HG03103 (cell line): ENCODE measurements around the gene NAV2.

Experiments
- ATAC-seq: cut with Tn5 transposase; IDR thresholded peaks from one replicate; pipeline ENCODE4 v1.9.1; 2021; ENCODE audit warnings: low read depth; ENCODE audit not compliant: unreplicated experiment

NAV2 gene

DNA sequence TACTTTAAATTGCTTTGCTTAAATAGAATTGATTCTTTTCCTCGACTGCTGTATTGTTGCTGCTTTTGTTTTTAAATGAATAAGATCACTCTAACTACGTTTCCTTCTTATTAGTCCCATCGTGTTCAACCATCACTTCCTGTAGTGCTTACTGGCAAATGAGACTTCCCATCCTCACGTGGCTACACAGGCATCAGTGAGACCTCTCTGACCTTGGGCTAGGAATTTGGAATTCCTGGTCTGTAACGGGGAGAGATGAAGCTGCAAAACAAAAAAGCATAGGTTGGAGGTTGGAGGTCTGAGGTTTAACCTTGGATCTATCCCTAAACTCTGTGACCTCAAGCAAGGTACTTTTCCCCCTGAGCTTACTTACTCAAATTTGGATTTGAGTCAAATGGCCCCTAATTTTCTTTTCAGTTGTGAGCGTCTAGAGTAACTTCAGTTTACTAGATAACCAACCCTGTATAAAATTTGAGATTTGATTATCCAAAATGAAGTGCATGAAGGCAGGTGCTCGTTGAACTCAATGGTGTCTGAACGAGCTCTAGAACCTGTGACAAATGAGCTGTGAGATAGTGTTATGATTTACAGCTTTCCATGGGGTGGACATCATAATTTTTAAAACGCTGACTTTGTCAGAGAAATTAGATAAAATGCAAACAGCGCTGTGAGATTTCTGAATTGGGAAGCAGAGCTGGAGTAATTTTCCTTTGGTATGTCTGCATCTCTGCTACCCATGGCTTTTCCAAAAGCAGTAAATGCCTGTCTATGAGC, 296.4 kb downstream of the NAV2 start:
- no peak for ATAC-seq

DNA sequence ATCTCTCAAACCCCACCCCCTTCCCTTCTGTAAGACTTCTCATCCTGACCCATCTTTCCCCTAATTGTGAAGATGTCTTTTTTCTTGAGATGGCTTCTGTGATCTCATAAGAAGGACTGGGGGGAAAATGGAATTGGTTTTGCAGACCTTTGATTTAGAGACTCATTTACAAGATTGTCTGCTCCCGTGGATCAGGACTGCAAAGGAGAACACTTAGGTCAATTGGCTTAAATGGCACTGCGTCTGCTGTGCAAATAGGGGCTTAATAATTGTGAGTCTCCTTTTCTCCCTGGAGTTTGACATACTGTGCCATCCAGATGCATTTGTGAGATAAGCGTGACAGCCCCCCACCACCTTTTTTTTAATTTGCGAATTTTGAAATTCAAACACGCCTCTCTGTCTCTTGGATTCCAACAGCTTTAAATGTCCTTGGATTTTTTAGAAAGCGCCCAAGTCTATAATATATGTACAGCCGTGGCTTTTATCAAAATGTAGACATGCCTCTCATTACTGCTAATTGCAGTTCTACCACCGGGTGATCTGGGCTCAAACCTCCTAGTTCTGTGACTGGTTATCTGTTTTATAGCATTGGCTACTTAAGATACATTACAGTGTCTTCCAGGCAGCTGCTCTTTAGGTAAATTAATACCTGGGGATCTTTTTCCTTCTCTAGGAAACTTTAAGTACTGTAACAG, 297.7 kb downstream of the NAV2 start:
- ATAC-seq, result no peak

DNA sequence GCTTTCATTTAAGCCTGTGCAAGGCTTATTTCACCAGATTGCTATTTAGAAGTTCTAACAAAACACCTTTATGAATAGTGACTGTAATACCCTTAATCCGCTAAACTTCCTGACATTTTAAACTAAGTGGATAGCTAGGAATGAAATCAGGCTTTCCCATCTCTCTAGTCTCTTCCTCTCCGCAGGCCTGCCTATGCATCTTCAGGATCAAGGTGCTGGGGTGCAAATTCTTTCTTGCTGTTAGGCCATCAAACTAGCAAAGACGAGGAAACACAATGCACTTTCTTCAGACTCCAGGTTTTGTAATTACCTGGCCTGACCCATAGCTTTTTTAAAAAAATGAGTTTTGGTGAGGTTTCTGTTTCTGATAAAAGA, 298.2 kb downstream of the NAV2 start:
- ATAC-seq, result no peak

DNA sequence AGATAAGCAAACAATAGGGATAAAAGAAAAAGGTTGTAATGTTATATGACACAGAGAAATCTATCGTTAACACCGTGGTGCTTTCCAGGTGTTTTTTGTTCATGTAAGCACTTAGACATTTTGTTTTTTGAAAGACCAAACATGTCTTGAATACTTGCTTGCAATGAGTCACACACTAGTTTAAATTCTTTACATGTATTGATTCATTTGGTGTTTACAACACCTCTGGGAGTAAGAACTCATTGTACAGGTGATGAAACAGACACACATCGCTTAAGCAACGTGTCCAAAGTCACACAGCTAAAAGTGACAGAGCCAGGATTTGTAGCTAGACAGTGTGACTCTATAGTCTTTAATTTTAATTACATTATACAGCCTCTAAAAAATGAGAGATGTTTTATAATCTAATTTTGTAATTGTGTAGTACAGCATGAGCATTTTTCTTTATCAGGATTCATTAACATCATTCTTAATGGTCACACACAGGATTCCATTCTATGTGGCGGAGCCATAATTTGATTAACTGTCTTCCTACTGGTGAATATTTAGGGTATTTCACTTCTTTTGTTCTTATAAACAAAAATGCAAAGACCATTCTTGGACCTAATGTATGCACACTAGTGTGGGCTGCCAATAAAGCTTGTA, 298.8 kb downstream of the NAV2 start:
- ATAC-seq, result no peak

DNA sequence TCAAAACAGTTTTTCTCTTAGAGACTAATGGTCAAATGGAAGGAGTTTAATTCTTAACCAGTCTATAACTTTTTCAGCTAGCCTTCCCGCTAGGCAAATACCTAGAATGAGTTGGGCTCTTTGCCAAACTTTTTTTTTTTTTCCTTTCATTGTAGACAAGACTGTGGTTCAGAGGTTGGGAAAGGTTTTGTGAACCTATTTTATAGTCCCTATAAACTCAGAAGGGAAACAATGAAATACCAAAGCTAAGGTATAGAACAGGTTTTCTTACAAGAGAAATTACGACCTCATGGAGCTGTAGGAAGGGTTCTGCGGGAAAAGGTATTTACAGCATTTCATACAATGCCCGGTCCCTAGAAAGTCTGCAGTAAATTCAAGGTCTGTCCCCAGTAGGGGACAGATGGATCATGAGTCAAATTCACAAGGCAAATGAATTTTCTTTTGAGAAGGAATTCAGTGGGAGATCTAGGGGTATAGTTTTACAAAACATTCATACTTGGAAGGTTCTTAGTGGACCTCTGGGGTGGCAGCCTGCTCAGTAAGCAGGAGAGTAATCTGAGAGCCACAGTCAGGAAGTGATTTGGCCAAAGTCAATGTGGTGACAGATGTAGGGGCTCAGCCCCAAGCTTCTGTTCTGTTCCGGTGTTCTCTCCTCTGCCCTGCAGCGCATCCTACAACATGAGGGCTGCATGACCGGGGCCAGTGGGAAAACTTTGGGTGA, 300.9 kb downstream of the NAV2 start:
- ATAC-seq, result no peak

DNA sequence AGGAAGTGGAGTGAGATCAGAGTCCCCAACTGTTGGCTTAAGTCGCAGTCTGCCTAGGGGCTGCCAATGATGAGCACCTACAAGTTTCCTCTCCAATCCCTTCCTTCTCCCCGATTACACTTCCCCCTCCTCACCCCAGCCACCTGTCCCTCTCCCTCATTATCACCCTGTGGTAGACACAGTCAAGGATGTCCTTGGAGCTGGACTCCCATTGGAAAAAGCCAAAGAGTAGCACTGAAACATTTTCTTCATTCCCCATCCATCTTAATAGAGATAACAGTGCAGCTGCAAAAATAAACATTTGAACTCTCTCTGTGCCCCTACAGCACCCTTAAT, 301.4 kb downstream of the NAV2 start:
- ATAC-seq, result no peak

DNA sequence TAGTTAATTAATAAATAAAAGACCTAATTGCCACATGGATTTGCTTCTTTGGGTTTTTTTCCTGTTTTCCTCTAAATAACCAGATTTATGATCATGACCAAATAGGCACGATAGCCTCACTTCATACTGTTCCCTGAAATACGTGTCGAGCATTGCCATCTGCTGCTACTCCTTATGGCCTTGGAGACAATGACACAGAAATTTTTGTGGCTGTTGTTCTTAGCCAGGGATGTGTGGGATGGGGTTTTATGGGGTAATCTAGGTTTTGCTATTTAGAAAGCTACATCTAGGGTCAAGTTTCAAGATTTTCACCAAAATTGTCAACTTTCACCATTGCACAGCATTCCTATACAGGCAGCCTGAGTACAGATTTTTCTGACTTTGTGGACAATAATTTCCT, 302.5 kb downstream of the NAV2 start:
- ATAC-seq, result no peak

DNA sequence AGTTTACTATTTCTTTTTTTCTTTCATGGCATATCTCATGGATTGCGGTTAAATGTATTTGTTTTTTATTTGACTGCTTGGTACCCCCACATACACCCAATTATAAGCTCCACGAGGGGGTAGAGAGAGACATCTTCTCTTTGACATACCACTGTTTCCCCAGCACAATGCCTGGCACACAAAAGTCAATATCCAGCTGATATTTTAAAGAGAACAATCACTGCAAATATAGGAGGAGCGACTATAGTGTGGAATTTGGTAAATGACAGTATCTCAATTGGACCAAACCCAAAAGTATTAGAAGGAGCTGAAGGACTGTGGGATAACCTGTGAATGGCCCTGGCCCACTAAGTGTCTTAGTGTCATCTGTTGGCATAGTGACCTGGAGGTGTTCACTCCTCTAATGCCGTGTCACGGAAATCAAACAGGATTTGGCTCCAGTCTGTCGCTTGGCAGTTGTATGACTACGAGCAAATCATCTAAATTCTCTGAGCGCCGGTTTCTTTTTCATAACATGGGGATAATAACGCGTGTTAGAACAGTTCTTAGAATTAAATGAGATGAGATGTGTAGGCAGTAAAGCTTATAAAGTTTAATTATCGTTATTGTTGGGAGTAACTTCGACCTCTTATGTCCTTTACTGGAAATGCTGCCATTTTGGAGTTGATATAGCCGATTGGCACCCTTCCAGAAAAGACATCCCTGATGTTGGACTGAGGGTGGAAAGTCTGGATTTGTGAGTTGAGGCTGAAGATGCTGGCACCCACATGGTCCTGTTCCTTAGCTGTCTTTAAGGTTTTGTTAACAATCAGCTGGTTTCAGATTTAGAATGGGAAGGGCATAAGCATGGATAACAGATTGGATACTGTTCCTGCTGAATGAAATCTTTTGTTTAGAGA, 303.1 kb downstream of the NAV2 start:
- ATAC-seq, result no peak

DNA sequence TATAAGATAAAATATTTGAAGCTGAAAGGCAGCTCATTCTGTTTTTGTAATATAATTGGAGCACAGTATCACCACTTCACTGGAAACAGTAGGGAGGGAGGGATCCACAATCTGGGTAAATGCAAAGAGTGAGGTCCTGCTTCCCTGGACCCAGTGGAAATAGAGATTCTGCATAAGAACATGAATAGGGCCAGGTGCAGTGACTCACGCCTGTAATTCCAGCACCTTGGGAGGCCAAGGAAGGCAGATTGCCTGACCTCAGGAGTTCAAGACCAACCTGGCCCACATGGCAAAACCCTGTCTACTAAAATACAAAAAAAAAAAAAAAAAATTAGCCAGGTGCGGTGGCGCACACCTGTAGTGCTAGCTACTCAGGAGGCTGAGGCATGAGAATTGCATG, 303.9 kb downstream of the NAV2 start:
- no peak for ATAC-seq

DNA sequence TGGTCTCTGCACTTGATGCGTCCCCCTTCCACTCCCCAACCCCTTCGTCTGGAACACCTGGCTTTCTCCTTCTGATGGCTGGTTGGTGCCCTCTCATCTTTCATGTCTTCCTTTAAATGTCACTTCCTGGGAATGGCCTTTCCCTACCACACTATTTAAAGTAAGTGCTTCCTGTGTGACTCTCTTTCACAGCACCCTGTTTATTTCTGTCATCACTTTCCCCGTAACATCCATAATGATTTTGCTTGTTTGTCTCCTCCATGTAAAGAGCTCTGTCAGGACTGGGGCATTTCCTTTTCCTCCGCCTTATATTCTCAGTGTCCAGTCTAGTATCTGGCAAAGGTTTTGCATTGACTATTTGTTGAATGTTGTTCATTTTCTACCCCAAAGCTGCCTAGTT, 304.7 kb downstream of the NAV2 start:
- no peak for ATAC-seq

DNA sequence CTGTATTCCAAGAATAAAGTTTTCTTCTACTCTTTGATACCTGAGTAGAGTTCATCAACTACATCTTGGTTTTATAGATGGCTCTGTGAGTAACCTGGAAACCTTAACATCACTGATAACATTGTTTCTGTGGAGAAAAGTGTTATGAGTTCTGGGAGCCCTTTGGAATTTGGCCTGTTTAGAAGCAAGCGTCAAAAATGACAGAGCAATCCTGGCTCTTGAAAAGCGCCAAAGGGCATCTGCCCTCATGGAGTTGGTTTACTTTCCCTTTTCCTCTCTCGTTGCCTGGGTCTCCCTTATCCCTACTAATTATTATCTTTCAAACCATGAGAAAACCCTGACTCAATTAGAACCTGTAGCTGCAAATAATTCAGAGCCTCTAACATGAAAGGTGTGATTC, 307.6 kb downstream of the NAV2 start:
- ATAC-seq, result no peak

DNA sequence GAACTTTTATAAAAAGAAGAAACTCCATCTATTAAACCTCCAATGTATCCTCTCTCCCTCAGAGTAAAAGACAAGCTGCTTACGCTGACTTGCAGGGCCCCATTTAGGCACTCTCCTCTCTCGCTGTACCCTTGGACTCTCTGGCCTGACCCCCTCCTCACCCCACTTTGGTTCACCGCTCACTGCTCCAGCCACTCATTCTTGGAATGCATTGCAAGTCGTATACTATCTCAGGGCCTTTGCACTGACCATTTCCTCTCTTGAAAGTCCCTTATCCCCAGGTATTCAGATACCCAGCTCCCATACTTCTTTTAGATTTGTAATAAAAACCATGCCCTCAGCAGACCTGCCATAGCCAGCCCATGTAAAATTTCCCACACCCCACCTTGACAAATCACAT, 308.1 kb downstream of the NAV2 start:
- no peak for ATAC-seq

DNA sequence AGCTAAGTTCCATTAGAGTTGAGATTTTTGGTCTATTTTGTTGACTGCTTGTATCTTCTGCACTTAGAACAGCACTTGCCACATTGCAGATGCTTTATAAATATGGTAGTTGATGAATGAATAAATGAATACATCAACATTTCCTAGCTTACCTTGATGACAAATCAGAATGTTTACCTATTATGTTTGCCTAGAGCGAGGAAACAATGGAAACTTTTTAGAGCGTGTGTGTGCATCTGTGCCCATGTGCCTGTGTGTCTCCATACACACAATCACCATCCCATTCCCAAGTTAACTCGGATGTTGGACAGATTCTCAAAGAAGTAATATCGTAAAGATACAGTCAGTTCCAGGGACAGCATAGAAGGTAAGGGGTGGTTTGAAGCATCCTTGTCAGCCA, 308.6 kb downstream of the NAV2 start:
- no peak for ATAC-seq

DNA sequence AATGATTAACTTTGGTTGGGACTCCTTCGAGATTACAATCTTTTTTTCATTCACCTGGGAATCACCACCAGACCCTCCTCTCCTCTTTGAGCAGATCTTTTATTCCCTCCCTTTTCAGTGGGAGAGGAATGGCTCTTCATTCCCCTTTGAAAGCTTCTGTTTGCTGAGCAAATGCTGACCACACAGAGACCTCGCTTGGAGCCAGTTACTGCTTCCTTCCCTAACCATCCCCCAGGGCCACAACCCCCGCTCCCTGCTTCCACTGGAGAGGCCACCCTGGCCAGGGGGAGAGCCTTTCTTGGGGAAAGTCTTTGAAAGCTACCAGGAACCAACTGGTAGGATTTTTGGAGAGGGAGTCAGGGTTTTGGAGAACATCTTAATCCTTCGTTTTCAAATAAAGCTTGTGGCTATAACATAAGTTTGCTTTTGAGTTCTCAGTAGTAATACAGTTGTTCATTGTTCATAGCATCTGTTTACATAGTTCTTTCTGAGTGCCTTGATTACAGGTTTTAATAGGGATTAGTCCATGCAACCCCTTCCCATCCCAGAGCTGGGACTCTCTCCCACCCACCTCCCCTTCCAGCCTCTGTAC, 309.2 kb downstream of the NAV2 start:
- ATAC-seq, result no peak

DNA sequence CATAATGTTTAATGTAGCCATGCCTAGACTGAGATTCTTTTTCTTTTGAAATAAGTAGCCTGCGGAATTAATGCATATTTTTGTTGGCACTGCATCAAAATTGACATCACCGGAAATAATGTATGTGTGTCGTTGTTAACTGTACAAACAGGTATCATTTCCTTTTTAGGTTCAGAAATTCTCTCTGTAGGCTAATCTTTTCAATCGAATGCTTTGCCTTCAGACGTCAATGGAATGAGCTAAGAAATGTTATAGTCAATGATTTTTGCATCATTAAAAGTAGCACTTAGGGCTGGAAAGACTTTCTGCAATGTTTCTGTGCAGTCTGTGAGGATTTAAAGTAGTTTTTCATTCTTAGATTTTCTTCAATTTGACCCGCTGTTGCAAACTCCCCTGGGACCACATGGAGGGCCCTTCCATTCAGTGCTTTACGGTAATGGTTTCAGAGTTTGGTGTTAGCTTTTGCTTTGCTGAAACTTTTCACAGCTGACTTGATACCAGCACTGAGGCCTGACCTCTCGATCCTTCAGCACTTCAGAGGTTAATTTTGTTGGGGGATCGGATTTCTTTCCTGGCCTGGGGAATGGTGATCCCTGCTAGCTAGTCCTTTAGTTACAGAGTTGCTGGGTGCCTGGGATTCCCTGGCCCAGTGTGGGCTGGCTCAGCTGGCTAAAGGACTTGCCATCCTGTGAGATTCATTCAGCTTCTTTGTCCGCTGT, 309.9 kb downstream of the NAV2 start:
- ATAC-seq, result no peak

DNA sequence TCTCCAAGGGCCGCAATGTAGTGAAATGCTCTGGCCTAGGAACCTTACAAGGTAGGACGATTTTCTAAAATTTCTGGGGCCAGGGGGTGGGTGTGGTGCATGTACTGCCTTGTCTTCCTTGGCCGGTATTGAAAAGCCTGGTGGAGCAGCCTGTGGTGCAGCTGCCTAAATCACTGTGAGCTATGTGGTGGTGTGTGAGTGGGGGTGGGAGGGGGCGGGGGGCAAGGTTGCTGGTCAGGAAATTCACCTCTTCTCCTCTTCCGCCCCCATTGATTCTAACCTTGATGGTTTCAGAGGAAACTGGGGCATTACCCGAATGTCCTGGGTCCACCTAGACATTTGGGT, 310.4 kb downstream of the NAV2 start:
- no peak for ATAC-seq

DNA sequence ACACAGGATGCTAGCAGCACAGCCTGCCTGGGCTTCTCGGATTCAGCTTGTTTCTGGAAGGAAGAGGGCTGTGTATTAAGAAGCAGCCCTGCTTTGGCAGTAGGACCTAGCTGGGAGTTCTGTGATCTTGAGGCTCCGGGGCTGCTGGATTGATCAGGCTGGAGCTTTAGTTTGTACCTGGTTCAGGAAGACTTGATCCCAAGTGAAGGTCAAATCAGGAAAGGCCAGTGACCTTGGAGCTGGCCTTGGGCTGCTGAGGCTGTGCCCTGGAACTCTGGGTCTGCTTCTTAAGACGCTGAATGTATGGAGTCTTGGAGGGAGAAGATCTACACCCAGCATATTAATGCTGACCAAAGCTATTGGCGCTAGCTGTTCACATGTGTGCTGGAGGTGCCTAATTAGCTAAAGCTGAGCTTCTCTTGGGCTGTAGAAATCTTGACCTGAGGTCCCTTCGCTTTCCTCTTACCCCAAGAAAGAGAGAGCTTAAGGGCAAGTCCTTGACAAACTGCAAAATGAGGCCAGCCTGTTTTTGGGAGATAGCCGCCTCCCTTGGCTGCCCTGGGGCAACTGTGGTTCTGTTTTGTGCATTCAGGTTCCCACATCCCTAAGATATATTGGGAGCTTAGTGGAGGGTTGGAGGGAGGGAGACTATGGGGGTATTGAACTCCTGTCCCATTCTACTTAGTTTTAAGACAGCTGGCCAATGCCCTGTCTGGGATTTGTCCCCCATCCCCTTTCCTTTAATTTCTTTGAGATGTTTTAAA, 311.7 kb downstream of the NAV2 start:
- ATAC-seq, result no peak

DNA sequence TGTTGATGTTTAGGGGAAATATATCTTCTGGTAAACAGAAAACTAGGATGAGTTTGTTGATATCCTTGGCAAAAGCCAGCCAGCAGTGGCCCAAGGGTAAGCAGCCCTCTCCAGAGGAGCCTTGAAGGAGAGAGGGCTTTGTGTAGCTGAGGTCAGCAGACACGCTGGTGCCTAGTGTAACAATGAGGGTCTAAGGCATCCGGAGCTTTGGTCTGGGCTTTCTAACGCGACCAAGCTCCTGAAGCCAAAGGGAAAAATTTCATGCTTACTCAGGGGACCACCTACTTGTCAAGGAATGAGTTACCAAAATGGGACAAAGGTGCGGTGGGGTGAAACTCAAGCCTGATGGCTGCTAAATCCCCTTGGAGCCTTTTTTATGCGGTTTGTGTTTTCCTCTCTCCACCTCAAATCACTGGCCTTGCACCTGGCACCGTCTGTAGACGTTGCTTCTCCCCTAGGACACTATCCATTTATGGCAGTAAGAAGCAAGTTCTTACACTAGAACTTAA, 312.7 kb downstream of the NAV2 start:
- no peak for ATAC-seq
